Measurements from ENCODE around the gene ARHGAP44. TPM values are rescaled to one million over a fixed set of nuclear protein-coding genes. Genes with fewer than 3 reads are reported as not detected.
A peak's percentile ranks its signal among the peaks of the same experiment; 100 is the strongest.

Gene ARHGAP44
- total and polyA plus RNA-seq, 2 of the 13 experiments (the other 11 are each of a cell fraction or from before 2014, with no cell fraction given), result 0.79 to 3.1 TPM

GRCh38 chr17:13017655-13018459 lies 228.6 kb downstream of the ARHGAP44 start, which contains the start of gene ELAC2 (continued):
- no peak for TF ChIP-seq ZNF7 (CRISPR knock-in tag; IDR thresholded peaks at IDR 0.05)
- peak; percentile 86 for TF ChIP-seq REPIN1 (CRISPR knock-in tag; IDR thresholded peaks at IDR 0.05; ENCODE audit: borderline replicate concordance, low read depth)
- TF ChIP-seq ZNF460 (CRISPR knock-in tag; IDR thresholded peaks at IDR 0.05; ENCODE audit: borderline replicate concordance), result no peak
- no peak; the same call in 1 of the 2 replicates for TF ChIP-seq ZNF652 (CRISPR knock-in tag; IDR thresholded peaks at IDR 0.05; ENCODE audit: borderline replicate concordance, low read depth)
- TF ChIP-seq HBP1 (CRISPR knock-in tag; IDR thresholded peaks at IDR 0.05; ENCODE audit: low read depth), result no peak; the same call in 1 of the 2 replicates
- 0 out of 2 replicates have a peak, but pooled peaks have one; percentile 85 for TF ChIP-seq SMYD3 (CRISPR knock-in tag; IDR thresholded peaks at IDR 0.05)
- TF ChIP-seq ZNF761 (CRISPR knock-in tag; conservative IDR thresholded peaks at IDR 0.05), result no peak
- TF ChIP-seq KAT7 (CRISPR knock-in tag; IDR thresholded peaks at IDR 0.05; ENCODE audit: borderline replicate concordance), result 0 out of 2 replicates have a peak, but pooled peaks have one; percentile 67
- no peak for TF ChIP-seq FOXA3 (CRISPR knock-in tag; IDR thresholded peaks at IDR 0.05)
- no peak for TF ChIP-seq DBP (CRISPR knock-in tag; IDR thresholded peaks at IDR 0.05; ENCODE audit: not compliant biosample characterization)
- TF ChIP-seq ARID5B (CRISPR knock-in tag; IDR thresholded peaks at IDR 0.05), result no peak
- TF ChIP-seq BRCA1 (CRISPR knock-in tag; IDR thresholded peaks at IDR 0.05), result 0 out of 2 replicates have a peak, but pooled peaks have one; percentile 23
- TF ChIP-seq ZUFSP (CRISPR knock-in tag; IDR thresholded peaks at IDR 0.05; ENCODE audit: borderline replicate concordance), result no peak
- TF ChIP-seq ZNF138 (CRISPR knock-in tag; IDR thresholded peaks at IDR 0.05; ENCODE audit: low read depth), result no peak
- TF ChIP-seq KLF12 (CRISPR knock-in tag; IDR thresholded peaks at IDR 0.05; ENCODE audit: borderline replicate concordance), result peak; percentile 94
- peak; percentile 58 for TF ChIP-seq HCFC1 (IDR thresholded peaks at IDR 0.05; ENCODE audit: low read depth, low read length)
- no peak for TF ChIP-seq BCLAF1 (IDR thresholded peaks at IDR 0.05)
- TF ChIP-seq ZNF724P (CRISPR knock-in tag; IDR thresholded peaks at IDR 0.05; ENCODE audit: borderline replicate concordance), result no peak

All from HepG2 (cell line).